Mesothelial cell of epicardium (in vitro differentiated cells): ENCODE data around the gene KIAA1614. TPM values are rescaled to one million over a fixed set of nuclear protein-coding genes. Genes with fewer than 3 reads are reported as not detected.

ENCODE experiments used
- DNase-seq, 2 experiments: peaks; one replicate each; pipeline ENCODE4 v3.0.0; 2021; ENCODE audit warnings: low spot score in 2 of 2; ENCODE audit not compliant: unreplicated experiment in 2 of 2
- H3K27ac Mint-ChIP-seq: 2 replicates; pipeline ENCODE4 v1.8.0; 2021; ENCODE audit warnings: mixed read lengths
- H3K27me3 Mint-ChIP-seq: 2 replicates; pipeline ENCODE4 v1.8.0; 2021; ENCODE audit warnings: low read depth, mixed read lengths
- H3K36me3 Mint-ChIP-seq: 2 replicates; pipeline ENCODE4 v1.8.0; 2021; ENCODE audit warnings: mixed read lengths
- H3K4me1 Mint-ChIP-seq: 2 replicates; pipeline ENCODE4 v1.8.0; 2021; ENCODE audit warnings: mixed read lengths
- H3K4me3 Mint-ChIP-seq: 2 replicates; pipeline ENCODE4 v1.8.0; 2021; ENCODE audit warnings: mild to moderate bottlenecking, moderate library complexity, mixed read lengths
- H3K9me3 Mint-ChIP-seq: 2 replicates; pipeline ENCODE4 v1.8.0; 2021; ENCODE audit warnings: mixed read lengths
- total RNA-seq: library from RNA; stranded (reverse); gene quantifications from 3 replicates; pipeline ENCODE4 v1.2.1, GENCODE V29; 2021
- TF ChIP-seq, protein P1 (sequence below): fragments of 200-600 bp; sonication (generic); IDR thresholded peaks from one replicate; pipeline ENCODE4 v1.5.0; 2021; ENCODE audit warnings: antibody characterized with exemption; ENCODE audit not compliant: unreplicated experiment

Gene KIAA1614
- total RNA-seq, 1 donor from 2014 or later: 7.3 TPM

DNA sequence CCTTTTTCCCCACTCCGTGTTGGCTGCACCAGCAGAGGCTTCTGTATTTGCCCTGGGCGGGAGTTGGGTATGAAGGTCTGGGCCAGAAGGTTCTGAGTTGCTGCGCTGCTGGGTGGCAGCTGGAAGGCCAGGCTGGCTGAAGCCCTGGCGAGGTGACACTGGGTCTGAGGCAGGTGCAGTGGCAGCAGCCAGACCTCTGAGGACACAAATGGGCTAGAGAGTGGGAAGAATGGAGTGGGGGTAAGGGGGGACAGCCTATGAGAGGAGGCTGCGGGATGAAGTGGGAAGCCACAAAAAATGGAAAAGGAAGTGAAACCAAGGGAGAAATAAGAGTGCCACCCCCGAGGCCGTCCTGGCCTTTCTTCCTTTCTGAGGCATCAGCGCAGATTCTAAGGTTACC, 56.7 kb downstream of the KIAA1614 start:
- H3K27me3 Mint-ChIP-seq: no peaks in the 10 kb centered on the region
- H3K9me3 Mint-ChIP-seq: no peaks in the 10 kb centered on the region
- peaks cover 5% of the 10 kb centered on the region for H3K4me1 Mint-ChIP-seq
- TF ChIP-seq, protein P1, sequence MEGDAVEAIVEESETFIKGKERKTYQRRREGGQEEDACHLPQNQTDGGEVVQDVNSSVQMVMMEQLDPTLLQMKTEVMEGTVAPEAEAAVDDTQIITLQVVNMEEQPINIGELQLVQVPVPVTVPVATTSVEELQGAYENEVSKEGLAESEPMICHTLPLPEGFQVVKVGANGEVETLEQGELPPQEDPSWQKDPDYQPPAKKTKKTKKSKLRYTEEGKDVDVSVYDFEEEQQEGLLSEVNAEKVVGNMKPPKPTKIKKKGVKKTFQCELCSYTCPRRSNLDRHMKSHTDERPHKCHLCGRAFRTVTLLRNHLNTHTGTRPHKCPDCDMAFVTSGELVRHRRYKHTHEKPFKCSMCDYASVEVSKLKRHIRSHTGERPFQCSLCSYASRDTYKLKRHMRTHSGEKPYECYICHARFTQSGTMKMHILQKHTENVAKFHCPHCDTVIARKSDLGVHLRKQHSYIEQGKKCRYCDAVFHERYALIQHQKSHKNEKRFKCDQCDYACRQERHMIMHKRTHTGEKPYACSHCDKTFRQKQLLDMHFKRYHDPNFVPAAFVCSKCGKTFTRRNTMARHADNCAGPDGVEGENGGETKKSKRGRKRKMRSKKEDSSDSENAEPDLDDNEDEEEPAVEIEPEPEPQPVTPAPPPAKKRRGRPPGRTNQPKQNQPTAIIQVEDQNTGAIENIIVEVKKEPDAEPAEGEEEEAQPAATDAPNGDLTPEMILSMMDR: no peak
- no peak overlapping the region for H3K4me3 Mint-ChIP-seq
- peaks cover 39% of the 10 kb centered on the region for H3K36me3 Mint-ChIP-seq
- no peak overlapping the region for H3K27ac Mint-ChIP-seq
- DNase-seq: no peak

DNA sequence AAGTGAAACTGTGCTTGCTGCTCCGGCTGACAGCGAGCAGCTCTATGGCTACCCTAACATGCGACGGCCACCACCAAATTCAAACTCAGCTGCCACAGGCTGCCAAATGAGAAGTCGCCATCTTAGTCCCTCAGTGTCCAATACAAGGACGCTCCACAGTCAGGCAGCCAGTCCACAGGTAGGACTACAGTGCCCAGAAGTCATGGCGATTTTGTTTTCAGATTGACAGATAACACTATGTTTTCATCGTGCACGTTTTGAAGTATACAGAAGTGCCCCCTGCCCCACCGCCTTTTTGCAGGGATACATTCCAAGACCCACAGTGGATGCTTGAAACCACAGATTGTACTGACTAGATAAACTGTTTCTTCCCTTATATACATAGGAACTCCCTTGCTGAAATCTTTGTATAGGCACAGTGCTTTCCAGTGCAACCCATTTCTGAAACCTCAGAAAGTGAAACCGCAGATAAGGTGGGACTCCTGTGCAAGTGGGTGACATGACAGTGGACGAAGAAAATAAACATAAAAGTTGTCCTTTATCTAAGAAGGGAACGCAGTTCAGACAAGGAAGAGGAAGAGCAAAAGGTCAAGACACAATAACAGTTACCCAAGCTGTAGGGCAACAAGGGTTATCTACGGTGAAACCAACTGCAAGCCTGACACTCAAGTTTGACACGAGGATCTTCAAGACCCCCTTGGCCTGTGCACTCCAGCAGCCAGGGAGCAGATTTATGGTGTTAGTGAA, 57.8 kb downstream of the KIAA1614 start:
- Mint-ChIP-seq H3K27me3 (no peaks in the 10 kb centered on the region), H3K9me3 (no peaks in the 10 kb centered on the region), H3K4me3 (no peak overlapping the region), H3K27ac (no peak overlapping the region), H3K4me1 (peaks cover 2% of the 10 kb centered on the region), H3K36me3 (peaks cover 44% of the 10 kb centered on the region)
- TF ChIP-seq, protein P1: no peak
- DNase-seq: no peak

DNA sequence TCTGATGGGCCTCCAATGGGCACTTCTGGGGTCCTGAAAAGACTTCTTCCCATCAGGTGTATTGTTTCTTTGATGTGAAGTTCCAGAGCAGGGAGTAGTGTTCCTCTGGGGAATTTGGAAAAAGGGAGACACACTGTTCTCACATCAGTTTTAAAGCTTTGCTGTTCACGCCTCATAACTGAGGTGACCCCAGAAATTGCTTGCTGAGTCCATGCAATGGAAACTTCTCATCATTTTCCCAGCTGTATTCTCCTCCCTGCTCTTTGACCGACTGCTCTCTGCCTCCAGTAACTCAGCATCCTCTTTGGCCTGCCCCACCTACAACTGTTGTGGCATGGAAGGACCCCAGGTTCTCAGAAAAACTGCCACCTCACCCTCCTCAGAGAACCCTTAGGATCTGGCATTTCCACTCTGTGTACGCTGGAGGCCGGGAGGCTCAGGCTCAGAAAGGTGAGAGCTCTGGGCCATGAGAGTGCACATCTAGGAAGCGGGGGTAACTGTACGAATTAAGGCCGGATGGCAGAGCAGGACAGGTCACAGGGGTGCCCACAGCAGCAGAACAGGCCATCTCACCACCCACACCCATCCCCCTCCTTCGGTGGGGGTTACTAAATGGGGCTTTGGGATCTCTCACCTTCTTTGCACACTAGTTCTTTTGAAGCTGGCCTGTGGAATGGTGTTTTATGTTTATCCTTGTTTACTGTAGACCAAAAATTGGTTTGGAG, 58.7 kb downstream of the KIAA1614 start:
- no peak overlapping the region for H3K27ac Mint-ChIP-seq
- no peak for DNase-seq
- no peaks in the 10 kb centered on the region for H3K27me3 Mint-ChIP-seq

DNA sequence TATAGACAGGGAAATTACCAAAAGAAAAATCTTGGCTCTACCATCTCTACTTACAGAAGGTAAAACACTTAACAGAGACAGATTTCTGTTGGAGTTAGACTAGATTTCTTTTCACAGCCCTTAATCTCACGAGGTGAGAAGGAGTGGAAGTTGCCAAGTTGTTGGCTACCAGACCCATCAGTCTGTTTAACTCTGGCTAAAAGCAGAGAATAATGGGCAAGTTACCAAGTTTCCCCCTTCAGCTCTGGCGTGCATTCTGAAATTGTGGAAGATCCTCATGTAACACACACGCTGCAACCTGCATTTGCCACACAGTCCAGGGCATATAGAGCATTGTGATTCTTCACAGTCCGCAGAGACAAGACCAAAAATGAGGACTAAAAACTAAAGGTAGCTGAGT, 60.7 kb downstream of the KIAA1614 start:
- Mint-ChIP-seq H3K36me3 (peaks cover 55% of the 10 kb centered on the region), H3K27ac (no peak overlapping the region)

More for the DNA sequence above, 58.7 kb downstream of the KIAA1614 start:
- H3K4me3 Mint-ChIP-seq: no peak overlapping the region
- peaks cover 51% of the 10 kb centered on the region for H3K36me3 Mint-ChIP-seq
- TF ChIP-seq, protein P1: no peak
- H3K4me1 Mint-ChIP-seq: peaks cover 2% of the 10 kb centered on the region
- no peaks in the 10 kb centered on the region for H3K9me3 Mint-ChIP-seq

DNA sequence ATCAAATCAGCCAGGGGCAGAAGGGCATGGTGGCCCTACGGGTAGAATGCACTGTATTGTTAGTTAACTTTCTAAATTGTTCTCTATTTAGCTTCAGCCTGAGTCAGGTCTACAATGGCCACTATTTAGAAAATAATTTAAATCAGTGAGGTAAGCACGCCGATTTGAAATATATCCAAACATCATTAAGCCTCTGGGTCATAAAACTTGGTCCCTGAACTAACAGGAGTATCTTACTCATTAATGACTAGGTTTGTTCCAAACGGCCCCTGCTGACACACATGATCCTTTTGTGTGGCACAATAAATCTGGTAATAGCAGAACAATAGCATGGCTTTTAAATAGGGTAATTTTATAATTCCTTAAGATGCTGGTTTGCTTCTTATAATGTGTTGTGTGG, 61.5 kb downstream of the KIAA1614 start:
- Mint-ChIP-seq H3K36me3 (peaks cover 56% of the 10 kb centered on the region), H3K9me3 (no peaks in the 10 kb centered on the region), H3K4me3 (no peak overlapping the region), H3K27ac (no peak overlapping the region), H3K4me1 (peaks cover 7% of the 10 kb centered on the region), H3K27me3 (no peaks in the 10 kb centered on the region)
- TF ChIP-seq, protein P1: no peak
- no peak for DNase-seq

More for the DNA sequence above, 60.7 kb downstream of the KIAA1614 start:
- no peak for DNase-seq
- no peak overlapping the region for H3K4me3 Mint-ChIP-seq
- TF ChIP-seq, protein P1: no peak
- no peaks in the 10 kb centered on the region for H3K27me3 Mint-ChIP-seq
- no peaks in the 10 kb centered on the region for H3K9me3 Mint-ChIP-seq
- no peaks in the 10 kb centered on the region for H3K4me1 Mint-ChIP-seq
